ENCODE data around the gene GPC5.

The GPC5 gene

GRCh38 chr13:92122186-92122853 lies 723.9 kb downstream of the GPC5 start:
- DNase-seq (ENCODE audit: extremely low read depth in 1 of 2, low read depth in 1 of 2): no peak

- no peak for DNase-seq (ENCODE audit: extremely low read depth in 1 of 2, low read depth in 1 of 2)
Measured at GRCh38 chr13:92126399-92126798, 728.0 kb downstream of the GPC5 start.

- DNase-seq (ENCODE audit: extremely low read depth in 1 of 2, low read depth in 1 of 2): no peak
Measured at GRCh38 chr13:92135509-92135908, 737.1 kb downstream of the GPC5 start.

- no peak for DNase-seq (ENCODE audit: extremely low read depth in 1 of 2, low read depth in 1 of 2)
Measured at GRCh38 chr13:92136449-92137155, 738.2 kb downstream of the GPC5 start.

- no peak for DNase-seq (ENCODE audit: extremely low read depth in 1 of 2, low read depth in 1 of 2)
Measured at GRCh38 chr13:92137520-92137919, 739.1 kb downstream of the GPC5 start.

- DNase-seq (ENCODE audit: extremely low read depth in 1 of 2, low read depth in 1 of 2): no peak
Measured at GRCh38 chr13:92143766-92144165, 745.3 kb downstream of the GPC5 start.

- DNase-seq (ENCODE audit: extremely low read depth in 1 of 2, low read depth in 1 of 2): no peak
Measured at GRCh38 chr13:92150606-92151005, 752.2 kb downstream of the GPC5 start.

GRCh38 chr13:92158346-92158745 lies 759.9 kb downstream of the GPC5 start:
- no peak for DNase-seq (ENCODE audit: extremely low read depth in 1 of 2, low read depth in 1 of 2)

GRCh38 chr13:92164822-92165221 lies 766.4 kb downstream of the GPC5 start:
- no peak for DNase-seq (ENCODE audit: extremely low read depth in 1 of 2, low read depth in 1 of 2)

GRCh38 chr13:92172191-92172590 lies 773.8 kb downstream of the GPC5 start:
- no peak for DNase-seq (ENCODE audit: extremely low read depth in 1 of 2, low read depth in 1 of 2)

- no peak for DNase-seq (ENCODE audit: extremely low read depth in 1 of 2, low read depth in 1 of 2)
Measured at GRCh38 chr13:92173254-92173653, 774.8 kb downstream of the GPC5 start.

GRCh38 chr13:92175330-92175729 lies 776.9 kb downstream of the GPC5 start:
- no peak for DNase-seq (ENCODE audit: extremely low read depth in 1 of 2, low read depth in 1 of 2)

GRCh38 chr13:92177966-92178365 lies 779.5 kb downstream of the GPC5 start:
- no peak for DNase-seq (ENCODE audit: extremely low read depth in 1 of 2, low read depth in 1 of 2)

- DNase-seq (ENCODE audit: extremely low read depth in 1 of 2, low read depth in 1 of 2): no peak
Measured at GRCh38 chr13:92179223-92179622, 780.8 kb downstream of the GPC5 start.

GRCh38 chr13:92187378-92187989 lies 789.1 kb downstream of the GPC5 start:
- DNase-seq (ENCODE audit: extremely low read depth in 1 of 2, low read depth in 1 of 2): no peak

GRCh38 chr13:92188574-92188973 lies 790.2 kb downstream of the GPC5 start:
- no peak for DNase-seq (ENCODE audit: extremely low read depth in 1 of 2, low read depth in 1 of 2)

- no peak for DNase-seq (ENCODE audit: extremely low read depth in 1 of 2, low read depth in 1 of 2)
Measured at GRCh38 chr13:92196591-92197256, 798.3 kb downstream of the GPC5 start.

GRCh38 chr13:92197669-92198068 lies 799.2 kb downstream of the GPC5 start:
- DNase-seq (ENCODE audit: extremely low read depth in 1 of 2, low read depth in 1 of 2): no peak

GRCh38 chr13:92218615-92219014 lies 820.2 kb downstream of the GPC5 start:
- DNase-seq (ENCODE audit: extremely low read depth in 1 of 2, low read depth in 1 of 2): no peak

GRCh38 chr13:92221916-92222315 lies 823.5 kb downstream of the GPC5 start:
- DNase-seq (ENCODE audit: extremely low read depth in 1 of 2, low read depth in 1 of 2): no peak

- no peak for DNase-seq (ENCODE audit: extremely low read depth in 1 of 2, low read depth in 1 of 2)
Measured at GRCh38 chr13:92224052-92224821, 825.8 kb downstream of the GPC5 start.

Measured in activated CD8-positive, alpha-beta memory T cell treated with anti-CD3 and anti-CD28 coated beads for 1 hour (primary cell).